Brain microvascular endothelial cell (primary cell): ENCODE results near the gene TCEAL3.
A peak's percentile ranks its signal among the peaks of the same experiment; 100 is the strongest.
"Not testable (repeated sequence)": the region's sequence is repeated elsewhere in the genome, so short reads cannot be mapped to it uniquely, and the experiment has no call there.

ENCODE experiments used
- DNase-seq: peaks from one replicate; pipeline ENCODE4 v3.0.0-alpha.2; 2020
- H3K27ac ChIP-seq: fragments of 250-450 bp; sonication (Bioruptor Pico); 2 replicates; pipeline ENCODE4 v1.5.1; 2020; ENCODE audit warnings: mild to moderate bottlenecking, moderate library complexity
- H3K27me3 ChIP-seq: fragments of 250-450 bp; sonication (Bioruptor Pico); replicated peaks from 2 replicates; pipeline ENCODE4 v1.5.1; 2020; ENCODE audit warnings: mild to moderate bottlenecking
- H3K36me3 ChIP-seq: fragments of 250-450 bp; sonication (Bioruptor Pico); replicated peaks from 2 replicates; pipeline ENCODE4 v1.5.1; 2020; ENCODE audit warnings: mild to moderate bottlenecking
- H3K4me3 ChIP-seq: 2 replicates; pipeline ENCODE4 v1.5.1; 2011; ENCODE audit warnings: low read depth, mild to moderate bottlenecking, control low read depth, low read length, moderate library complexity
- CTCF ChIP-seq: IDR thresholded peaks from 2 replicates; pipeline ENCODE4 v1.5.1; 2011; ENCODE audit warnings: low read depth, mild to moderate bottlenecking, moderate library complexity, low read length, control low read depth, inconsistent platforms; ENCODE audit errors: missing control alignments
- in situ Hi-C: cut with HindIII; loops from 2 replicates; pipeline ENCODE4 v1.10.0; 2017; ENCODE audit warnings: low sequenced_read_pairs, low pct_ligation_motif_present

Gene TCEAL3

GRCh38 chrX:103651151-103651773 is 43.5 kb downstream of the TCEAL3 start:
- in situ Hi-C loops = no loop called here
- TF ChIP-seq CTCF = no peak
- no peak for DNase-seq
- H3K36me3 ChIP-seq = no peaks in the 10 kb centered on the region
- no peak overlapping the region for H3K4me3 ChIP-seq
- no peak overlapping the region for H3K27ac ChIP-seq
- H3K27me3 ChIP-seq = no peaks in the 10 kb centered on the region

GRCh38 chrX:103655230-103656000 is 47.7 kb downstream of the TCEAL3 start:
- H3K4me3 ChIP-seq, H3K27me3 ChIP-seq, H3K36me3 ChIP-seq, in situ Hi-C loops: not testable (repeated sequence)
- peak overlapping the region; percentile 70 for H3K27ac ChIP-seq
- peak; percentile 63 for DNase-seq

GRCh38 chrX:103656617-103657016 is 48.9 kb downstream of the TCEAL3 start:
- in situ Hi-C loops = no loop called here
- DNase-seq = peak; percentile 62
- no peak for TF ChIP-seq CTCF
- no peaks in the 10 kb centered on the region for H3K27me3 ChIP-seq
- H3K4me3 ChIP-seq = no peak overlapping the region
- no peaks in the 10 kb centered on the region for H3K36me3 ChIP-seq
- peak overlapping the region; percentile 70 for H3K27ac ChIP-seq

- in situ Hi-C loops, H3K4me3 ChIP-seq, H3K36me3 ChIP-seq, DNase-seq, H3K27me3 ChIP-seq: not testable (repeated sequence)
- H3K27ac ChIP-seq = peak overlapping the region; percentile 70
These were observed 49.3 kb downstream of the TCEAL3 start for GRCh38 chrX:103657066-103657465.

- Histone ChIP-seq H3K4me3 (no peak overlapping the region), H3K27ac (no peak overlapping the region), H3K36me3 (no peaks in the 10 kb centered on the region), H3K27me3 (no peaks in the 10 kb centered on the region)
- TF ChIP-seq CTCF = no peak
- in situ Hi-C loops = no loop called here
- DNase-seq = no peak
These were observed 51.1 kb downstream of the TCEAL3 start for GRCh38 chrX:103658681-103659433.

GRCh38 chrX:103659460-103659859 is 51.7 kb downstream of the TCEAL3 start:
- DNase-seq, in situ Hi-C loops, H3K4me3 ChIP-seq, H3K36me3 ChIP-seq, H3K27me3 ChIP-seq, H3K27ac ChIP-seq: not testable (repeated sequence)
